ENCODE measurements around the gene CRTC1.

Gene CRTC1, protein sequence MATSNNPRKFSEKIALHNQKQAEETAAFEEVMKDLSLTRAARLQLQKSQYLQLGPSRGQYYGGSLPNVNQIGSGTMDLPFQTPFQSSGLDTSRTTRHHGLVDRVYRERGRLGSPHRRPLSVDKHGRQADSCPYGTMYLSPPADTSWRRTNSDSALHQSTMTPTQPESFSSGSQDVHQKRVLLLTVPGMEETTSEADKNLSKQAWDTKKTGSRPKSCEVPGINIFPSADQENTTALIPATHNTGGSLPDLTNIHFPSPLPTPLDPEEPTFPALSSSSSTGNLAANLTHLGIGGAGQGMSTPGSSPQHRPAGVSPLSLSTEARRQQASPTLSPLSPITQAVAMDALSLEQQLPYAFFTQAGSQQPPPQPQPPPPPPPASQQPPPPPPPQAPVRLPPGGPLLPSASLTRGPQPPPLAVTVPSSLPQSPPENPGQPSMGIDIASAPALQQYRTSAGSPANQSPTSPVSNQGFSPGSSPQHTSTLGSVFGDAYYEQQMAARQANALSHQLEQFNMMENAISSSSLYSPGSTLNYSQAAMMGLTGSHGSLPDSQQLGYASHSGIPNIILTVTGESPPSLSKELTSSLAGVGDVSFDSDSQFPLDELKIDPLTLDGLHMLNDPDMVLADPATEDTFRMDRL

DNA sequence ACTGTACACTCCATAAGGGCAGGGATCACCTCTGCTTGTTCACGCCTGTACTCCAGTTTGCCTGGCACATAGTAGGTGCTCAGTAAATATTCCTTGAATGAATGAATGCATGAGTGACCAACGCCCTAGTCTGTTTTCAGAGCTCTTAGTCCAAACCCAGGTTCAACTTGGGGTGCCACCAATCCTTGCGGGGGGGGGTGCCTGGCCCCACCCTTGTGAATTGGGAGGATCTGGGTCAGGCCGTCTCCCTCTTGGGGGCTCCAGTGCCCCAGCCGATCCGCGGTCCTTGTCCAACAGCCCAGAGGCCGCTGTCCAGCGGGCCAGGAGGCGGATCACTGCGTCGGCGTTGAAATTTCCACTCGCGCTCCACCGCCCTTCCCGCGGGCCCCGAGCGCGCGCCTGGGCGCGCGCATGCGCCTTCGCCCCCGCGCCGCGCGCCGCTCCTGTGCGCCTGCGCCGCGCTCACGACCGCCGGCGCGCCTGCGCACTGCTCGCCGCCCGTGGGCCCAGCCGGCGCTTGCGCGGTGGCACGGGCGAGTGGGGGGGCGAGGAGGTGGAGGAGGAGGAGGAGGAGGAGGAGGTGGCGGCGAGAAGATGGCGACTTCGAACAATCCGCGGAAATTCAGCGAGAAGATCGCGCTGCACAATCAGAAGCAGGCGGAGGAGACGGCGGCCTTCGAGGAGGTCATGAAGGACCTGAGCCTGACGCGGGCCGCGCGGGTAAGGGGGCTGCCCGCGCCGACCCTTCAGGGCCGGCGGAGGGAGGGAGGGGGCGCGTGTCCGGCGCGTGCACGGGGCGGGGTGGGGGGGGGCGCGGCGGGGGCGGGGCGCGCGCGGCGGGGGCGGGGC, at the start of gene CRTC1:
Gene CRTC1 (plus strand): TSS at position 572 of the 849 bp plus-strand sequence. CDS start 23 bp downstream, at position 595.
- TF ChIP-seq, protein P1, sequence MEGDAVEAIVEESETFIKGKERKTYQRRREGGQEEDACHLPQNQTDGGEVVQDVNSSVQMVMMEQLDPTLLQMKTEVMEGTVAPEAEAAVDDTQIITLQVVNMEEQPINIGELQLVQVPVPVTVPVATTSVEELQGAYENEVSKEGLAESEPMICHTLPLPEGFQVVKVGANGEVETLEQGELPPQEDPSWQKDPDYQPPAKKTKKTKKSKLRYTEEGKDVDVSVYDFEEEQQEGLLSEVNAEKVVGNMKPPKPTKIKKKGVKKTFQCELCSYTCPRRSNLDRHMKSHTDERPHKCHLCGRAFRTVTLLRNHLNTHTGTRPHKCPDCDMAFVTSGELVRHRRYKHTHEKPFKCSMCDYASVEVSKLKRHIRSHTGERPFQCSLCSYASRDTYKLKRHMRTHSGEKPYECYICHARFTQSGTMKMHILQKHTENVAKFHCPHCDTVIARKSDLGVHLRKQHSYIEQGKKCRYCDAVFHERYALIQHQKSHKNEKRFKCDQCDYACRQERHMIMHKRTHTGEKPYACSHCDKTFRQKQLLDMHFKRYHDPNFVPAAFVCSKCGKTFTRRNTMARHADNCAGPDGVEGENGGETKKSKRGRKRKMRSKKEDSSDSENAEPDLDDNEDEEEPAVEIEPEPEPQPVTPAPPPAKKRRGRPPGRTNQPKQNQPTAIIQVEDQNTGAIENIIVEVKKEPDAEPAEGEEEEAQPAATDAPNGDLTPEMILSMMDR (IDR thresholded peaks at IDR 0.05; ENCODE audit: insufficient read depth, low read depth, low read length, missing control alignments) = no peak
- H3K4me3 ChIP-seq (ENCODE audit: low read length) = peak within 1 kb of the TSS; percentile 63
- DNase-seq (ENCODE audit: low read depth) = peak; percentile 79

DNA sequence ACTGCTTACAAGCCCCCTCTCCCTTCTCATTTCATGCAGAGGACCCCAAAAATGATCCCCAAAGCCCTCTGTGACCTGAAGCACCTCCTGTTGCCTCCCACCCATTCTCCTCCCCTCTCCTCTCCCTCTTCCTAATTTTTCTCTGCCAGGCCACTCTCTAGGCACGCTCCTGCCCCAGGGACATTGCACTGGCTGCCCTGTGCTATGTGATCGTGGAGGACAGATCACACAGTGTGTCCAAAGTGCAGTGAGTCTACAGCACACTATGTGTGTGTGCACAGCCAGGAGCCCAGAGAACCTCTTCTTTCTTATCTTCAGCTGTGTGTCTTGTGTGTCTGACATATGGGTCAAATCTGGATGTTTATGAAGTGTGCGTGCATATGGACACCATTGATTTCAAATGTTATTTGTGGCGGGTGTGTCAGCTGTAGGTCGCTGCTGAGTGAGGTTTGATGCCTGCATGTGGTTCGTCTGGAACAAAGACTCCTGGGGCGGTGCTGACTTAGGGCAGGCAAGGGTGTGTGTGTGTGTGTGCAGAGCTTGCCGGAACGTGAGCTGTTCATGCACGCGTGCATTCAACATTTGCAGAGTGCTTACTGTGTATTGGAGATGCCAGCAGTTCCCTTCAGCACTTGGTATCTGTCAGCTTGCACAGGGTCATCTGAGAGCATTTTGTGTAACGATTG, 48.7 kb upstream of the CRTC1 start:
- TF ChIP-seq, protein P1 (IDR thresholded peaks at IDR 0.05; ENCODE audit: insufficient read depth, low read depth, low read length, missing control alignments) = no peak
- H3K4me3 ChIP-seq (ENCODE audit: low read length) = no peak overlapping the region
- DNase-seq (ENCODE audit: low read depth) = peak; percentile 65

DNA sequence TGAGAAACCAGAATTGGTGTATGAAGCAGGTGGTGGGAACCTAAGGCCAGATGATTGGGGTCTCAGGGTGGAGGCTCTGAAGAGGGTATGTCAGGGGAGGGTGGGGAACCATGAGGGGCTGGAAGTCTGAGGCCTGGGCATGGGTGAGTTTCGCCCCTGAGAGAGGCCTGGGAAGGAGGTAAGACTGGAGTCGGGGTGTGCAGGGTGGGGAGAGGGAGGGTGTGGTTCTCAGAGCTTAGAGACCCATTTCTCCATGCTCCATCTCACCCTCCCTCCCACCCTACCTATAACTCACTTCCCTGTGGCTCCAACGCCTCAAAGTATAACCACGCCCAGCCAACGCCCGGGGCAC, 47.7 kb upstream of the CRTC1 start:
- TF ChIP-seq, protein P1 (IDR thresholded peaks at IDR 0.05; ENCODE audit: insufficient read depth, low read depth, low read length, missing control alignments) = no peak
- no peak for DNase-seq (ENCODE audit: low read depth)
- H3K4me3 ChIP-seq (ENCODE audit: low read length) = no peak overlapping the region

DNA sequence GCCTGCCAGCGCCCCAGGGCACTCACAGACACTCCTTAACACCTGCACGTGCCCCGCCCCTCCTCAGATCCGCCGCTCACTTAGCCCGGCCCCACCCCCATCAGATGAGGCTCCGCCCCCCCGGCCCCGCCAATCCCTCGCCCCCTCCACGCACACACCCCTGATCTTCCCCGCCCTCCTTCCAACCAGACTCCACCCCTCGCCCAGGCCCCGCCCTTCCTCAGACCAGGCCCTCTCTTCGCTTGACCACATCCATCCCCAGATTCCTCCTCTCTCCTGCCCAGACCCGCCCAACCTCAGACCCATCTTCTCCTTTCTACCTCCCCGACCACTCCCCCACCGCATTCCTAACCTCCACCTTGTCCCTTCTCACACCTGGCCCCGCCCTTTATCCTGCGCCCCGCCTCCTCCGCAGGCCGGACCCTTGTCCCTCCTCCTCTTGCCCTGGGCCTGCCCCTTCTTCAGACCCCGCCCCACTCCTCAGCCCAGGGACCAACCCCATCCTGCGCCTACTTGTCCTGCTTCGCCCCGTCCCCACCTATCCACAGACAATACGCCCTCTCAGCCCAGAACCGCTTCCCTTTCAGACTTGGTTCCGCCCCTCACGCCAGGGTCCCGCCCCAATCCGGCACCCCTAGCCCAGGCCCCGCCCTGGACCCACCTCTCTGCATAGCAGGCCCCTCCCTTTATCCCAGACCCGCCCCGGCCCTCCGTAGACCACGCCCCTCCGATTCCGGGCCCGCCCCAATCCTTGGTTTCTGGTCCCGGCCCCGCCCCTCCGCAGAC, 47.1 kb upstream of the CRTC1 start:
- TF ChIP-seq, protein P1 (IDR thresholded peaks at IDR 0.05; ENCODE audit: insufficient read depth, low read depth, low read length, missing control alignments) = no peak

DNA sequence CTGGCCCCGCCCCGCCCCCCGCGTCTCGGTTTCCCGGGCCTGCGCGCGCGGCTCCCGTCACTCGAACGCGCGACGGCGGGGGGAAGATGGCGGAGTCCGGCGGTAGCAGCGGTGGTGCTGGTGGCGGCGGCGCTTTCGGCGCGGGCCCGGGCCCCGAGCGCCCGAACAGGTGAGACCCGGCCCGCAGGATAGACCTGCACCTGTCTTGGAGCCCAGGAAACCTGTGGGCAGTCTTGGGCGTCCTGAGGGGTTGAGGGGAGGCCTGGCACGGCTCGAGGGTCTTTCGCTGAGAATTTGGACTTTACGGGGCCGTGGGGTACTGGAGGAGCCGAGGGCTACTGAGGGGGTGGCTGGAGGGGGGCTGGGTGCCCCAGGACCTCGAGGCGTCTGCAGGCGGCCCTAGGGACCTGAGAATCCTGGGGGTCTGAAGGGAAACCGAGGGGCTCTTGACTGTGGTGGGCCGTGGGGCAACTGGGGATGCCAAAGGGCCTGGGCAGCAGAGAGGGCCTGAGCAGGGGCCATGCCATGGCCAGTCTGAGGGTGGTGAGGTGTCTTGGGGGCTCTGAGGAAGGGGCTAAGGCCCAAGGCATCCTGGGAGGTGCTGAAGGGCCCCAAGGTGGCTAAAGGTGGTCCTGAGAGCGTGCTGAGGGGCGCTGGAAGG, 46.4 kb upstream of the CRTC1 start, which contains the start of gene KLHL26:
Gene KLHL26 (plus strand): TSS at position 60 of the 661 bp plus-strand sequence. CDS start 27 bp downstream, at position 87.
- no peak for DNase-seq (ENCODE audit: low read depth)
- peak within 1 kb of the TSS; percentile 56 for H3K4me3 ChIP-seq (ENCODE audit: low read length)
- TF ChIP-seq, protein P1 (IDR thresholded peaks at IDR 0.05; ENCODE audit: insufficient read depth, low read depth, low read length, missing control alignments) = no peak

More for the DNA sequence above, 47.1 kb upstream of the CRTC1 start:
- DNase-seq (ENCODE audit: low read depth) = peak; percentile 99
- peak overlapping the region; percentile 39 for H3K4me3 ChIP-seq (ENCODE audit: low read length)

Data from epithelial cell of esophagus (primary cell).